Activated T-cell treated with anti-CD3 and anti-CD28 coated beads for 1 hour (primary cell): ENCODE results near the gene VPS33A.
"Not testable (repeated sequence)": the region's sequence is repeated elsewhere in the genome, so short reads cannot be mapped to it uniquely, and the experiment has no call there.

Source experiments
- DNase-seq: peaks from one replicate; pipeline ENCODE4 v3.0.0-alpha.2; 2020; ENCODE audit warnings: low read depth

Gene VPS33A

GRCh38 chr12:122266230-122266901 lies at the start of gene VPS33A:
Gene VPS33A (minus strand): TSS chr12:122266494. CDS start chr12:122266408, 86 bp downstream.
- DNase-seq: peak; percentile 83

- no peak for DNase-seq
Observed at GRCh38 chr12:122312926-122313325, 46.6 kb upstream of the VPS33A start.

GRCh38 chr12:122311696-122312095 lies 45.4 kb upstream of the VPS33A start:
- no peak for DNase-seq

- DNase-seq: no peak
Observed at GRCh38 chr12:122310626-122311333, 44.5 kb upstream of the VPS33A start.

GRCh38 chr12:122309564-122310121 lies 43.3 kb upstream of the VPS33A start:
- no peak for DNase-seq

- no peak for DNase-seq
Observed at GRCh38 chr12:122308811-122309210, 42.5 kb upstream of the VPS33A start.

- no peak for DNase-seq
Observed at GRCh38 chr12:122306407-122306806, 40.1 kb upstream of the VPS33A start.

- no peak for DNase-seq
Observed at GRCh38 chr12:122304924-122305323, 38.6 kb upstream of the VPS33A start.

GRCh38 chr12:122303068-122303467 lies 36.8 kb upstream of the VPS33A start:
- DNase-seq: no peak

GRCh38 chr12:122298071-122298748 lies 31.9 kb upstream of the VPS33A start:
- DNase-seq: no peak

GRCh38 chr12:122297494-122297893 lies 31.2 kb upstream of the VPS33A start:
- no peak for DNase-seq

- no peak for DNase-seq
Observed at GRCh38 chr12:122295877-122296276, 29.6 kb upstream of the VPS33A start.

GRCh38 chr12:122293081-122293480 lies 26.8 kb upstream of the VPS33A start:
- DNase-seq: no peak

- no peak for DNase-seq
Observed at GRCh38 chr12:122291431-122291830, 25.1 kb upstream of the VPS33A start.

GRCh38 chr12:122283680-122284079 lies 17.4 kb upstream of the VPS33A start:
- no peak for DNase-seq

- no peak for DNase-seq
Observed at GRCh38 chr12:122282061-122282460, 15.8 kb upstream of the VPS33A start.

- DNase-seq: no peak
Observed at GRCh38 chr12:122276242-122276641, 9.9 kb upstream of the VPS33A start.

GRCh38 chr12:122275459-122275858 lies 9.2 kb upstream of the VPS33A start:
- DNase-seq: no peak

GRCh38 chr12:122265886-122266229 lies 436 bp downstream of the VPS33A start:
- peak; percentile 41 for DNase-seq

- no peak for DNase-seq
Observed at GRCh38 chr12:122265476-122265875, 818 bp downstream of the VPS33A start.

GRCh38 chr12:122260735-122261134 lies 5.6 kb downstream of the VPS33A start:
- DNase-seq: not testable (repeated sequence)

GRCh38 chr12:122258939-122259338 lies 7.4 kb downstream of the VPS33A start:
- not testable (repeated sequence) for DNase-seq

GRCh38 chr12:122258462-122258861 lies 7.8 kb downstream of the VPS33A start:
- DNase-seq: not testable (repeated sequence)
